ENCODE results near the gene MRFAP1.
"Not testable (repeated sequence)": the region's sequence is repeated elsewhere in the genome, so short reads cannot be mapped to it uniquely, and the experiment has no call there.

The MRFAP1 gene

GRCh38 chr4:6617246-6617645 is 23.2 kb upstream of the MRFAP1 start:
- H3K36me3 Mint-ChIP-seq: peaks cover 53% of the 10 kb centered on the region

DNA sequence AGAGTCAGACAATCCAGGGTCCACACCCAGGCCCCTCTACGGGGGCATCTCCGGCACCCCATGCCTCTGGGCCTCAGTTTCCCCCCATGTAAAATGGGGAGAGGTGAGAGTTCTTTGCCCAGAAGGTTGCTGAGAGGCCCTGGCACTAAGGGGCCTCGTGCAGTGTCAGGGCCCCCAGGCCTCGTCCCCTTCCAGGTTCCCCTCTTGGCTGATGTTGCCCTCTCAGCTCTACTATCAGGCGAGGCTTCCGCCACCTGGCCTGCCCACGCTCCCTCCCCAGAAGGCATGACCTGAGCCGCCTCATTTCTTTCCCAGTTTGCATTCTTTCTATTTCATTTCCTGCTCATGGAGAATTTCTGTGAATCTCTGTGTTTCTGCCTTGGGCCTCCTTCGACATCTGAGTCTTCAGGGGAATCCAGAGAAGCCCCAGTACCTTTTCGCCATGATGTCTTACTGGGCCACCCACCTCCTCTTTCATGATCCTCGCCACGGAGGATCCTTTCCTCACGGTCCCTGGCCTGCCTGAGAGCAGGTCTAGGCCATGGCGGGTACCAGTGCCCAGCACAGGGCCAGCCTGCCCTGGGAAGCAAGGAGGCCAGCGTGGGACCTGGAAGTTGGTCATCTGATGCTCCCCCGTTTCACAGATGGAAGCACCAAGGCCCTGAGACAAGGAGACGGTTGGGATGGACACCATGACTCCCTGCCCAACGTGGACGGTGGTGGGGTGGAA is 21.9 kb upstream of the MRFAP1 start:
- no peak overlapping the region for H3K27ac Mint-ChIP-seq
- no peak for ATAC-seq (ENCODE audit: low read depth)
- no peak for DNase-seq (ENCODE audit: low spot score in 2 of 2)
- H3K36me3 Mint-ChIP-seq: peaks cover 45% of the 10 kb centered on the region
- no peak overlapping the region for H3K4me3 Mint-ChIP-seq
- H3K27me3 Mint-ChIP-seq: no peaks in the 10 kb centered on the region
- H3K4me1 Mint-ChIP-seq: no peaks in the 10 kb centered on the region
- peaks cover 5% of the 10 kb centered on the region for H3K9me3 Mint-ChIP-seq

More at GRCh38 chr4:6617246-6617645, 23.2 kb upstream of the MRFAP1 start:
- no peak for ATAC-seq (ENCODE audit: low read depth)
- no peak overlapping the region for H3K4me3 Mint-ChIP-seq
- no peaks in the 10 kb centered on the region for H3K4me1 Mint-ChIP-seq
- H3K27ac Mint-ChIP-seq: no peak overlapping the region
- no peak for DNase-seq (ENCODE audit: low spot score in 2 of 2)
- peaks cover 5% of the 10 kb centered on the region for H3K9me3 Mint-ChIP-seq
- H3K27me3 Mint-ChIP-seq: no peaks in the 10 kb centered on the region

DNA sequence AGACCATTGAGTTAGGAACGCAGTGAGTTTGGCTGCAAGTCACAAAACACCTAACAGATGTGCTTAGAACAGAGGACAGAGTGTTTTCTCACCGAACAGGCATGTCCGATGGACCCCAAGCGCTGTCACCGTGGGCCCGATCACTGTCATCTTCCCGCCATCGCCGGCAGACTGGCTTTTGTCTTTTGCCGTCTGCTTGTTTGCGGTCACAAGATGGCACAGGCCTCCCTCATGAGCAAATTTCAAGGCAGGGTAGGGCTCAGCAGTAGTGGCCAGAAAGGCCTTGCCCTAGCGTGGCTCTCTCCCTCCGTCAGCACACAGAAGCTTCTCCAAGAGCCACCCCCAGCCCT is 21.4 kb upstream of the MRFAP1 start:
- no peaks in the 10 kb centered on the region for H3K27me3 Mint-ChIP-seq
- H3K4me1 Mint-ChIP-seq: no peaks in the 10 kb centered on the region
- peaks cover 41% of the 10 kb centered on the region for H3K36me3 Mint-ChIP-seq
- DNase-seq (ENCODE audit: low spot score in 2 of 2) (no peak), ATAC-seq (ENCODE audit: low read depth) (no peak)
- H3K9me3 Mint-ChIP-seq: peaks cover 5% of the 10 kb centered on the region
- H3K27ac Mint-ChIP-seq: no peak overlapping the region
- no peak overlapping the region for H3K4me3 Mint-ChIP-seq

DNA sequence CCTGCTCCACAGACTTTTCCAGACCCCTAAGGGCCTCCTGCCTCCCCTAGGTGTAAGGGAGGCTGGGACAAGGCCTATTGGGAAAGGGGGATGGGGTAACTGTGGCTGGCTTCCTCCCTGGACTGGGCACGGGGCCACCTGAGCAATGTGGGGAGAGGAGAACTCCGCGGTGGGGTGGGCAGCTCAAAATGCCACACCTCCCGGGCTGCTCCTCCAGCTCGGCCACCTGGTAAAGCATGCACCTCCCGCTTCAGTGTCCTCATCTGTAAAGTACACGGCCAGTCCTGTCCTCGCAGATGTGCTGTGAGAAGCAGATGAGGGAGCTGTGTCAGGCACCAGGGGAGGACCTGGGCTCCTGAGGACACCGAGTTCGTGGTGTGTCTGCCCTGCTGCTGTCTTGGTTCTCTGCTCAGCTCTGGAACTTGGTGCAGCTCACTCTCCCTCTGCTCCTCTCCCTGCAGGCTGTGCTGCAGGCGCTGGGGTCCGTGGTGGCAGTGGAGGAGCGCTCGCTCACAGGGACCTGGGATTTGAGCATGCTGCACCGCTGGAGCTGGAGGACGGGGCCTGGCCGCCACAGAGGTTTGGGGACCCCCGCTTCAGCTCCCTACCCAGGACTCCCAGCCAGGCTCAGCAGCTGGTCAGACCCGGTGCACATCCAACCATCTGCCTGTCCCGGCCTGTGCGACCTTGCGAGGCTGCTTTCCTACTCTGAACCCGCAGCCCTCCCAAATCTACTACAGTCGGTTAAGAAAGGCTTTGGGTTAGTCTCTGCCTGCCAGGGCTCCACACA is 20.8 kb upstream of the MRFAP1 start:
- no peak overlapping the region for H3K4me3 Mint-ChIP-seq
- peaks cover 36% of the 10 kb centered on the region for H3K36me3 Mint-ChIP-seq
- no peak for DNase-seq (ENCODE audit: low spot score in 2 of 2)
- no peak for ATAC-seq (ENCODE audit: low read depth)
- no peak overlapping the region for H3K27ac Mint-ChIP-seq
- H3K4me1 Mint-ChIP-seq: no peaks in the 10 kb centered on the region
- peaks cover 5% of the 10 kb centered on the region for H3K9me3 Mint-ChIP-seq
- H3K27me3 Mint-ChIP-seq: no peaks in the 10 kb centered on the region

- Mint-ChIP-seq H3K4me1 (peaks cover 2% of the 10 kb centered on the region), H3K4me3 (no peak overlapping the region), H3K27me3 (no peaks in the 10 kb centered on the region), H3K9me3 (peaks cover 5% of the 10 kb centered on the region), H3K27ac (peak overlapping the region; percentile 20), H3K36me3 (peaks cover 36% of the 10 kb centered on the region)
- ATAC-seq (ENCODE audit: low read depth) (no peak), DNase-seq (ENCODE audit: low spot score in 2 of 2) (no peak)
Measured at GRCh38 chr4:6620296-6620695, 20.2 kb upstream of the MRFAP1 start.

- H3K36me3 Mint-ChIP-seq: peaks cover 35% of the 10 kb centered on the region
Measured at GRCh38 chr4:6620891-6621555, 19.5 kb upstream of the MRFAP1 start.

GRCh38 chr4:6621556-6621927 is 18.9 kb upstream of the MRFAP1 start:
- peaks cover 30% of the 10 kb centered on the region for H3K36me3 Mint-ChIP-seq
- H3K9me3 Mint-ChIP-seq: peaks cover 5% of the 10 kb centered on the region
- peaks cover 2% of the 10 kb centered on the region for H3K4me1 Mint-ChIP-seq
- no peaks in the 10 kb centered on the region for H3K27me3 Mint-ChIP-seq
- no peak overlapping the region for H3K4me3 Mint-ChIP-seq
- H3K27ac Mint-ChIP-seq: no peak overlapping the region
- DNase-seq (ENCODE audit: low spot score in 2 of 2) (no peak), ATAC-seq (ENCODE audit: low read depth) (no peak)

More at GRCh38 chr4:6620891-6621555, 19.5 kb upstream of the MRFAP1 start:
- Mint-ChIP-seq H3K4me1 (peaks cover 2% of the 10 kb centered on the region), H3K27ac (no peak overlapping the region), H3K4me3 (no peak overlapping the region), H3K9me3 (peaks cover 5% of the 10 kb centered on the region), H3K27me3 (no peaks in the 10 kb centered on the region)
- DNase-seq (ENCODE audit: low spot score in 2 of 2) (no peak), ATAC-seq (ENCODE audit: low read depth) (no peak)

DNA sequence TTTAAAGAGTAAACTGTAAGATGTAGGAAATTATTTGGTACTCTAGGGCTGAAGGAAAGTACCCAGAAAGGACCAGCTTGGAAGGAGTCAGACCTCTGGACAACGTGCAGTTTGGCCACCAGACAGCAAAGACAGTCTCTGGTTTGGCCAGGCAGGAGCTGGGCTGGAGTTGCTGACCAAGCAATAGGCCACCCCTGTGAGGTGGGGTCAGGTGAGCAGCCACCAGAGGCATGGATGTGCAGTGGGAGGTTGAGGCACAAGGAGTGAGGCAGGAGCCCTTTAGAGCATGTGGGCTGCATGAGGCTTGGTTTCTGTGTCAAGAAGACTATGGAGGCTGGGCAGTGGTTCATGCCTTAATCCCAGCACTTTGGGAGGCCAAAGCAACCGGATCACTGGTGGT is 17.7 kb upstream of the MRFAP1 start:
- Mint-ChIP-seq H3K27ac (no peak overlapping the region), H3K4me1 (peaks cover 2% of the 10 kb centered on the region), H3K4me3 (no peak overlapping the region), H3K27me3 (no peaks in the 10 kb centered on the region), H3K9me3 (peaks cover 3% of the 10 kb centered on the region), H3K36me3 (peaks cover 19% of the 10 kb centered on the region)
- no peak for ATAC-seq (ENCODE audit: low read depth)
- DNase-seq (ENCODE audit: low spot score in 2 of 2): no peak

DNA sequence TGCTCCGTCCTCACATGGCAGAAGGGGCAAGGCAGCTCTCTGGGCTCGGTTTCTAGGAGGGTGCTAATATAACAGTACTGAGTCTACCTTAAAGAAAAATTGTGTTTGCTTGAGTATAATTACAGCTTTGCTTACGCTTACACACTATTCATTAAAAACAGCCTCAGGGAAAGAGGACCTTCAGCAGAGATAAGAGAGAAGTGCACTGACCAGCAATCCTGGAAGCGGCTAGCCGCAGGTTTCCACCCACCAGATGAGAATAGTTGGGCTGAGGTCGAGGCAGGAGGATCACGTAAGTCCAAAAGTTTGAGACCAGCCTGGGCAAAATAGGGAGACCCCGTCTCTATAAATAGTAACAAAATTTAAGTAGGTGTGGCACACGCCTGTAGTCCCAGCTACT is 15.2 kb upstream of the MRFAP1 start:
- H3K4me1 Mint-ChIP-seq: peaks cover 2% of the 10 kb centered on the region
- H3K27ac Mint-ChIP-seq: no peak overlapping the region
- no peaks in the 10 kb centered on the region for H3K27me3 Mint-ChIP-seq
- ATAC-seq (ENCODE audit: low read depth) (no peak), DNase-seq (ENCODE audit: low spot score in 2 of 2) (no peak)
- H3K36me3 Mint-ChIP-seq: peaks cover 14% of the 10 kb centered on the region
- H3K4me3 Mint-ChIP-seq: no peak overlapping the region
- H3K9me3 Mint-ChIP-seq: peaks cover 3% of the 10 kb centered on the region

GRCh38 chr4:6626066-6626465 is 14.4 kb upstream of the MRFAP1 start:
- Mint-ChIP-seq H3K4me3 (no peak overlapping the region), H3K27me3 (no peaks in the 10 kb centered on the region), H3K4me1 (peaks cover 2% of the 10 kb centered on the region), H3K9me3 (peaks cover 3% of the 10 kb centered on the region), H3K27ac (no peak overlapping the region), H3K36me3 (peaks cover 9% of the 10 kb centered on the region)
- ATAC-seq (ENCODE audit: low read depth): no peak
- DNase-seq (ENCODE audit: low spot score in 2 of 2): no peak

DNA sequence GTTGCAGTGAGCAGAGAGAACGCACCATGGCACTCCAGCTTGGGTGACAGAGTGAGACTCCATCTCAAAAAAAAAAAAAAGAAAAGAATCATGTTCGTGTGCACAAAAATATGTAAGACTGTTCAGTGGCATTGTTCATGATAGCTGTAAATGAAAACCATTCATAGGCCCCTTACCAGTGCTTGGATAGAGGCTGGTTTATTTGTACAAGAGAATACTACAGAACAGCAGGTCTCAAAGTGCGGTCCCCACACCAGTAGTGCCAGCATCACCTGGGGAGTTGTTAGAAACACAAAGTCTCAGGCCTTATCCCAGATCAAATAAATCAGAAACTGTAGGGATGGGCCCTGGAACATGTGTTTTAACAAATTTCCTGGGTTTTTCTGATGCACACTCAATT is 12.7 kb upstream of the MRFAP1 start:
- Mint-ChIP-seq H3K9me3 (no peaks in the 10 kb centered on the region), H3K27ac (no peak overlapping the region)

GRCh38 chr4:6628484-6628883 is 12.0 kb upstream of the MRFAP1 start:
- not testable (repeated sequence) for DNase-seq (ENCODE audit: low spot score in 2 of 2); H3K9me3 Mint-ChIP-seq; H3K27ac Mint-ChIP-seq; ATAC-seq (ENCODE audit: low read depth); H3K27me3 Mint-ChIP-seq; H3K36me3 Mint-ChIP-seq; H3K4me3 Mint-ChIP-seq; H3K4me1 Mint-ChIP-seq

More for the DNA sequence above, 12.7 kb upstream of the MRFAP1 start:
- no peak for ATAC-seq (ENCODE audit: low read depth)
- no peak for DNase-seq (ENCODE audit: low spot score in 2 of 2)
- peaks cover 2% of the 10 kb centered on the region for H3K4me1 Mint-ChIP-seq
- no peaks in the 10 kb centered on the region for H3K27me3 Mint-ChIP-seq
- no peaks in the 10 kb centered on the region for H3K36me3 Mint-ChIP-seq
- H3K4me3 Mint-ChIP-seq: no peak overlapping the region

DNA sequence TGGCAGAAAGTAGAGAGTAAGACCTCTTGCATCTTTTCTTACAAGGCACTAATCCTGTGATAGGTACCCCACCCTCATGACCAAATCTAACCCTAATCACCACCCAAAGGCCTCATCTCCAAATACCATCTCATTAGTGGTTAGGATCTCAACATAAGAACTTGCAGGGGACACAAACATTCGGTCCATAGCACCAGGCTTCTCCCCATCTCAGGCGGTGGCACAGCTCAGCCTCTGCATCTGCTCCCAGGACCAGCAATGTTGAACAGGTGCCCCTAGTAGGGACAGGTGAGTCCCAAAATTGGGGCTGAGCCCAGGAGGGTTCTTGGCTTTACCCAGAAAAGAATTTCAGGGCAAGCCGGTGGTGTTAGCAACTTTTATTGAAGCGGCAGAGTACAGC is 8.4 kb upstream of the MRFAP1 start:
- Mint-ChIP-seq H3K4me1 (no peaks in the 10 kb centered on the region), H3K4me3 (no peak overlapping the region), H3K27ac (no peak overlapping the region), H3K27me3 (no peaks in the 10 kb centered on the region), H3K36me3 (no peaks in the 10 kb centered on the region), H3K9me3 (no peaks in the 10 kb centered on the region)
- DNase-seq (ENCODE audit: low spot score in 2 of 2) (no peak), ATAC-seq (ENCODE audit: low read depth) (no peak)

DNA sequence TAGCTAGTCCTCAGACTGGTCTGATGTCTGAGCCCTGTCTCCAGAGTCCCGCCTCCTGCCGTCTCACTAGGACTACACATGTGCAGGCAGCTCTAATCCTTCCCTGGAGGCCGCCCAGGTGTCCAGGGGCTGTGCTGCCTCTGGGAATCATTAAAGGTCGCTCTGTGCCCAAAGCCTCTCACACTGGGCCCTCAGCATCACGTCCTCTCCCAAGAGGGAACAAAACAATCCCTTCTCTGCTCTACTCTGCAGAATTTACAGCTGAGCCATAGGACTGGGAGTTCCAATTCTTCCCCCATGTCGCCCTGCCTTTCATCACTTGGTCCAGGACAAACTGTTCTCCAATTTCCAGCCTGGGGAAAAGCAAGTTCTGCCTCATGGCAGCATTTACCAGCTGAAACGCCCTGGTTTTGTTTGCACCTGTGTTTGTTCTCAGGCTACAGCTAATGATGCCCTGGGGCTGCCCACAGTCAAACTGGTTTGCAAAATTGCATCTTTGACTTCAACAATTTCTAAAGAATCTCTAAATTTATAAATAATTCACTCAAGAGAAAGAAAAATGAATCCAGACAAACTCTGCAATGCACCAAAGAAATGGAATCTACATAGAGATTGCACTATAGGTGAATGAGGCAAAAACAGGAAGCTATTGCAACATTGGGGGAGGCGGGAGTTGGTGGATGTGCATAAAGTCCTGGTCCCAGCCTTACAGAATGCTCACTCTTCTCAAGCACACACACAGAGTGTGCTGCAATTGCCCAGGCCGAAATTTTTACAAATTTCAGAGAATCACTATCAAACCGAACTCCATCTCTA is 7.2 kb upstream of the MRFAP1 start:
- Mint-ChIP-seq H3K36me3 (no peaks in the 10 kb centered on the region), H3K27me3 (no peaks in the 10 kb centered on the region), H3K27ac (no peak overlapping the region), H3K4me3 (no peak overlapping the region), H3K4me1 (no peaks in the 10 kb centered on the region), H3K9me3 (no peaks in the 10 kb centered on the region)
- DNase-seq (ENCODE audit: low spot score in 2 of 2) (no peak), ATAC-seq (ENCODE audit: low read depth) (no peak)
